ENCODE results near the gene NCOA7.

Gene NCOA7

DNA sequence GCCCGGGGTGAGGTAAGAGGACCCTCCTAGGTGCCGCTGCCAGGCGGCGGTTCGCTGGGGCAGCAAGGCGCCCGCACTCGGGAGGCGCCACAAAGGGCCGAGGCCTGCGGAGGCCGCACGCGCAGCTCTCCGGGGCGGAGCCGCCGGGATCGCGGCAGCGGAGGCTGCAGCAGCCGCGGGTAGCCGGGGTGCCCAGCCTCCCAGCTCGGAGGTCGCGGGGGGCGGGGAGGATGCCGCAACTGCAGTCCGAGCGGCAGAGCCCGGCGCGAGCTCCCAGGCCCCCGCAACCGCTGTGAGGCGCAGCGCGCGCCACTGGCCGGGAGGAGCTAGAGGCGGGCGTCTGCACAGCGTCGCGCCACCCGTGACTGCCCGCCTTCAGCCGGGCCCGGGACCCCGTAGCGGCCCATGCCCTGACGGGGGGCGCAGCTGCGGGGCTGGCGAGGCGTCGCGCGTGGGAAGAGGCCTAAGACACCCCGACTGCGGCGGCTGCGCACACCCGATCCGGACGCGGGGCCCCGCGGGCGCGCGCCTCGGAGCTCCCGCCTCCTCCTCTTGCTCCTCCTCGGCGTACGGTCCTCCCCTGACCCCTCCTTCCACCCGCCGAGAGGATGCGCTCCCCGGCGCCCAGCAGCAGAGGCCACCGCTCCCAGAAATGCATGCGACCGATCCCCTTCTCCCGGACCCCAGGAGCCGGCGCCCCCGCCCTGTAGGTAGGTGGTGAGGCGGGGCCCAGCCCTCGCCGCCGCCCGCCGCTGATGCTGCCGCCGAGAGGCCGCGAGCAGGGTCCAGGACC lies at the start of gene NCOA7:
Gene NCOA7 (plus strand): TSS at position 603 of the 793 bp plus-strand sequence. CDS start 24,395 bp downstream, outside the sequence.
- peak; percentile 60 to 66 (median 61) for DNase-seq (ENCODE audit: low read depth in 3 of 3)

- no peak for DNase-seq (ENCODE audit: low read depth in 3 of 3)
These were observed 49.4 kb upstream of the NCOA7 start for GRCh38 chr6:125741336-125741735.

DNA sequence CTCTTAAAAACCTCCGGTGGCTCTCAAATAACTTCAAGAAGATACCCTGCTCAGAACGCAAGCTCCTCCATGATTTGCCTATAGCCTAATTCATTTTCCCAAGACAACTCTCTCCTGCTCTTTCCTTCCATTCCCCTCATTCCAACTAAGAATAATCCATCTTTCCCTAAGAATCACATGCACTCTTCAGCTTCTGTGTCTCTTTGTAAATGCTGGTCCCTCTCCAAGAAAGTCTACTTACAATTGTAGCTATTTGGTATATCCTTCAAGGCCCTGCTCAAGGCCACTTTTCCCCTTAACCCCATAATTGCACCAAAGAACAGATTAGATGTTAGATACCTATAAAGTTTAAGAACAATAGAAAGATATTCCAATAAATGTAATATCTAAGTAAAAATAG lies 48.7 kb upstream of the NCOA7 start:
- DNase-seq (ENCODE audit: low read depth in 3 of 3): no peak

GRCh38 chr6:125742464-125743120 lies 48.2 kb upstream of the NCOA7 start:
- no peak for DNase-seq (ENCODE audit: low read depth in 3 of 3)

DNA sequence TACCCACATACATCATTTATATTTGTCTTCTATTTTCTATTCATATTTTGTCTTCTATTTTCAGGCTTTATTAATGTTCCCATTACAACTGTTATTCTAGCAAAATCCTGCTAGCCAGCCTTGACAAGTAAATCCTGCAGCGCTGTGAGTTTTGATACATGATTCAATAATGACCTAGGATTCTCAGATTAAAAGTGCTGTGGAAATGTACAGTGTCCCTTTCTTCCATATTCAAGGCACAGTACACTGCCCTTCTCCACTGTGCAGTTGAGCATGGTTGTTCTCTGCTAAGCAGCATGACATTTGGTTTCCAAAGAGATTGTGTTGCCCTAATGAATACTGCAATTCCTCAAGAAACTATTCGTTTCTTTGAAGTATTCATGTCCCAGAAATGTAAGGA lies 47.2 kb upstream of the NCOA7 start:
- no peak for DNase-seq (ENCODE audit: low read depth in 3 of 3)

- no peak for DNase-seq (ENCODE audit: low read depth in 3 of 3)
These were observed 45.3 kb upstream of the NCOA7 start for GRCh38 chr6:125745281-125746018.

- DNase-seq (ENCODE audit: low read depth in 3 of 3): no peak
These were observed 44.7 kb upstream of the NCOA7 start for GRCh38 chr6:125746019-125746414.

DNA sequence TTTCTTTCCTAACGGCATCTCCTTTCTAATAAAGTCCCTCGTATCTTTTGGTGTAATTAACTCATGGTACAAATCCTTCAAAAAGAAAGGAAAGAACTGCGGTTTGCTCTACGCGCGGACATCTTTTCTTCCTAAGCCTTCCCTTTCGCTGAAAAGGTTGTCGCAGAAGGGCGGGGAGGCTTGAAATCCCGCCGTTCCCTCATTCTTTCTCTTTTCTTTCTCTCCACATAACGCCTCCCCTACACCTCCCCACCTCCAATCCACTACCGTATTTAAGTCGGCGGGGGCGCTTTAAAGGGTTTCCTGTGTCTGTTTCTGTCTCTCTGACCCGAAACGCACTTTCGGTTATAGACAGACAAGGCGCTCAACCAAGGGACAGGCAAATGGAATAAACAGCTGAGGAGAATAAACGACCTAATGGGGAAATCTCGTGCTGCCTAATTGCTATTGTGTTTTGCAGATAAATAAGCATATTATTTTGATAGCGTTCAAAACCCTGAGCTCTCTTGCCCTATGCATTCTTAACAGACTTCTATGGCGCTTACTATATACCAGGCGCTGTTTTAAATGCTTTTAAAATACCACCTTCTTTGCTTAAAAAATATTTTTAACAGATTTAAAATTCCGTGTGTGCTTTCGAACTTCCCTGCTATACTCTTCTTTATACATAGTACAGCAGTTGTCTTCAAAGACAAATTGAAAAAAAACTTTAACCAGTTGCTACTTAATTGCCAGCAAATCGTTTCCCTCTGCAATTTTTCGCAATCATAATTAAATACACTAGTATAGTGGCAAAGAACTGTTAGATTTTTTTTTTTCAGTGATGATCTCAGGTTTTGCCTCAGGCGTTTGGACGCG lies 43.8 kb upstream of the NCOA7 start:
- peak in 2 of 3 donors; percentile 43 to 51 for DNase-seq (ENCODE audit: low read depth in 3 of 3)

DNA sequence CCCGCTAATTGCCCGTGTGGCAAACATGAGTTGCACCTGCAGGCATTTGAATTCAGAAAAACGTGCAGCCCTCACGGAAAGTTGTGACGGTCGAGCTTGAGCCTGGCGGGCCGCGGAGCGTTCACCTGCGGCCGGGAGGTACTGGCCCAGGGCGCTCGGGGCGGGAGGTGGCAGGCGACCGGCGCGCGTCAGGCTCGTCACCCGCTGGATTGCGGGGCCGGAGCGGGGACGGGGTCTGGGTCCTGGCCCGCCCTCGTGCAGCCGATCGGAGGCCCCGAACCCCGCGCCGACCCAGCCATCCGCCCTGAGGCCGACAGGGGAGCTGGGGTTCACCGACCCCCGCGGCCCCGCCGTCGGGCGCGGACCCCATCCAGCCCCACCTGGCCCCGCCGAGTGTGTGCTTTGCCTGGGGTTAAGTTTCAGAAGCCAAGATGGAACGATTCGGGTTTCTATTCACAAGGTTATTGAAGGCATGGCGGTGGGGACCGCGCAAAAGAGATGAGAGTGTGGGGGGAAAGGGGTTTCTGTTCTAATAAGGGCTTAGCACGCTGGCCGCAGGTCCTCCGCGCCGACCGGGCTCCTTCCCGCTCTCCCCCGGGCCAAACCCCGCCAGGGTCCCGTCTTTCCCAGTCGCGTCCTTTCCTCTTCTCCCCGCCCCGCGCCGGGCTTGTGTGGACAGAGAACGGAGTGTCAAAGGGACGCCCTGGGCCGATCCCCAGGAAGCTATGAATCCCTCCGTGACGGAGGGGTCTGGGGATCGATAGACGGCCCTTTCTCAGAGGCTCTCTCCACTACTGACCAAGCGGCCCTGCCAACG lies 43.0 kb upstream of the NCOA7 start:
- DNase-seq (ENCODE audit: low read depth in 3 of 3): no peak

GRCh38 chr6:125748406-125749172 lies 42.2 kb upstream of the NCOA7 start:
- DNase-seq (ENCODE audit: low read depth in 3 of 3): no peak

DNA sequence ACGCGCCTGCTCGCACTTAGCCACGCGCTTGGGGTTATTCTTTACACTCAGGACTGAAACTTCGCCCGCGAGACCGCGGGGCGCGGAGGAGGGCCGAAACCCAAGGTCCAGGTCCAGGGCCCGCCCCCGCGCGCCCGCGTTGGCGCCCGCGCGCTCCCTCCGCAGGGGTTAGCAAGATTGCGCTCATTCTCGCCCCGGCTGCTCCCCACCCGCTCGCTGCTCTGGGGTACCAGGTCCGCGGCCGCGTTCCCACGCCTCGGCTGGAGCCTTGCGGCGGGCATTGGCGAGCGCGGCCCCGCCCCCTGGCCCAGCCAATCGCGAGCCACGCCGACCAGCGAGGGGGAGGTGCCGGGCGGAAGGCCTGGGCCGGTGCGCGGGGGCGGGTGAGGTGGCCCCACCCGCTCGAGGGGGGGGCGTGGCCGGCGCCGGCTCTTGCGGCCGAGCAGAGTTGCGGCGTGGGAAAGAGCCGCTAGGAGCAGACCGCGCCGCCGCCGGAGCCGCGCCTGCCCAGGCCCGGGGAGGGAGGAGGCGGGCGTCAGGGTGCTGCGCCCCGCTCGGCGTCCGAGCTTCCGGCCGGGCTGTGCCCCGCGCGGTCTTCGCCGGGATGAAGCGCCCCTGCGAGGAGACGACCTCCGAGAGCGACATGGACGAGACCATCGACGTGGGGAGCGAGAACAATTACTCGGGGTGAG lies 41.4 kb upstream of the NCOA7 start, which contains the start of gene HEY2:
Gene HEY2 (plus strand): TSS at position 460 of the 692 bp plus-strand sequence. CDS start 145 bp downstream, at position 605.
- peak; percentile 68 to 86 (median 72) for DNase-seq (ENCODE audit: low read depth in 3 of 3)

DNA sequence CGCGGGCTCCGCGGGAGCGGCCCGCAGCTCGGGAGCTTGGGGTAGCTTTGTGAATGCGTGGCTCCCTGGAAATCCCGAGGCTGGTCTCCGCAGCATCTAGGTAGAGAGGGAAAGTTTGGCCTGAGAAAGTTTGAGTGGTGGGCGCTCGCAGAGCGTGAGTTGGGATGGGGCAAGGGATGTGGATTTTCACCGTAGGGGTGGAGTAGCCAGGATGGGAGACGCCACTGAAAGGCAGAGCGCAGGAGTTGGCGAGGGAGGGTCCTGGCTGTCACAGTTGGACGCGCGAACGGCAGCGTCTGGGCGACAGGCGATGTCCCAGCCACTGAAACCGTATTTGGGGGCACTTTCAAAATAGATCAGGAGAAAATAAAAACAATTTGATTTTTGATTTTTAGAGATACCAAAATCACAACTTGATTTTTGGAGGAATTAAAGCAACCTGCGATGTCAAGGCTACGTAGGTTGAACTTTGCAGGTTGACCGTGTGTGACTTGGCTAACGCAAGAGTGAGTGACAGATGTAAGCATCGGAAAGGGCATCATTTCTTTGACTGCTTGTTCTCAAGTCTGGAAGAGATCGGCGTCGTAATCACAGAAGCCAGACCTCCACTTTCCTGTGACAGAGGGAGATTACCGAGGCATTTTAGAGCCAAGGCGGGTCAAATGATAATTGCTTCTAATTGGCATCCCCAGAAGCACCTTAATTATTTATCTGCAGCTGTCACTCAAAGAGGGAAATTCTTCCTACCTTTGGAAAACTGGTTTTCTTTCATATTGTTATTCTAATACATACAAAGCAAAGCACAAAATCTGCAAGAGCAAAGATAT lies 40.7 kb upstream of the NCOA7 start:
- no peak for DNase-seq (ENCODE audit: low read depth in 3 of 3)

DNA sequence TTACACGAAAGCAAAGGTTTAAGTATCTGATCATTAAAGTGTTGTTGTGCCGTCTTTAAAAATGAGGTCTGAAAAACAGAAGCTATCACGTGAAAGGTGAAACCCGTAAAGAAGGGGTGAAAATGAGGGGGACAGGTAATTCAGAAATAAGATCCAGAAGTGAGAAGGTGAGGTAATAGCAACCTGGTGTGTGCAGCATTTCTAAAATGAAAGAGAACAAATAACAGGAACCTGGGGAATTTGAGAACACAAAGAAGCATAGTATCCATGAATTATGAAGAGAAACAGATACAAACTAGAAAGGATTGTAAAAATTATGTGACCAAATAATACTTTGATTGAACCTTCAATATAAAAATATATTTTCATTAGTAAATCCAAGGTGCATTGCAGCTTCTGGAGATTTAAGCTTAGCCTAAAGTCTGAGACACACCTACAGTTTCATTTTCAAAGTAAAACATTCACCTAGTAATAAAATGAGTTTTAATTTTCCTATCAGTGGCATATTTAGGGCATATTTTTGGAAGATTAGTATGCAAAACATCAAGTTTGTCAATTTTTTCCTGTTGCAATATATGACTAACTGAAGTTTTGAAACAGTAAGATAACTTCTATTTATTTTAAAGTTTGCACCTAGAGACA lies 39.9 kb upstream of the NCOA7 start:
- no peak for DNase-seq (ENCODE audit: low read depth in 3 of 3)

DNA sequence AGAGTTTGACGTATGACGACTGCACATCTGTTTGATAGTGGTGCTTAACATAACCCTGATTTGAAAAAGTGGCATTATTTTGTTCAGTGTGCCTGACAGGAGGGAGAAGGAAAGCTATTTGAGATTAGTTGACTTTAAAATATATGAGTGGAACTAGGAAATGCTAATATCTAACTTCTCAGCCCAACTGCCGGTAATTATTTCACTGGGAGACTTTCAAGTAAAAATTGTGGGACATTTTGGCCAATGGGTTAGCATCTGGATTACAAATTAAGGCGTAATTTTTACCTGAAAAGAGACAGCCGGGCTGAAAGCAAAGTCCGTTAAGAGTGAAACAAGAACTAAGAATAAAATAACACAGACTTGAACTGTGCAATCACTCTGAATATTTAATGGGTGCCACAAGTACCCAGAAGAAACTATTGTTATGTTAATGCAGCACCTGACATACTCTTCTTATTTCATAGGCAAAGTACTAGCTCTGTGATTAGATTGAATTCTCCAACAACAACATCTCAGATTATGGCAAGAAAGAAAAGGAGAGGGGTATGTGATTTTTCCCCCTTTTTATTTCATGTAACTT lies 39.3 kb upstream of the NCOA7 start:
- no peak for DNase-seq (ENCODE audit: low read depth in 3 of 3)

GRCh38 chr6:125752773-125753172 lies 38.0 kb upstream of the NCOA7 start:
- no peak for DNase-seq (ENCODE audit: low read depth in 3 of 3)

DNA sequence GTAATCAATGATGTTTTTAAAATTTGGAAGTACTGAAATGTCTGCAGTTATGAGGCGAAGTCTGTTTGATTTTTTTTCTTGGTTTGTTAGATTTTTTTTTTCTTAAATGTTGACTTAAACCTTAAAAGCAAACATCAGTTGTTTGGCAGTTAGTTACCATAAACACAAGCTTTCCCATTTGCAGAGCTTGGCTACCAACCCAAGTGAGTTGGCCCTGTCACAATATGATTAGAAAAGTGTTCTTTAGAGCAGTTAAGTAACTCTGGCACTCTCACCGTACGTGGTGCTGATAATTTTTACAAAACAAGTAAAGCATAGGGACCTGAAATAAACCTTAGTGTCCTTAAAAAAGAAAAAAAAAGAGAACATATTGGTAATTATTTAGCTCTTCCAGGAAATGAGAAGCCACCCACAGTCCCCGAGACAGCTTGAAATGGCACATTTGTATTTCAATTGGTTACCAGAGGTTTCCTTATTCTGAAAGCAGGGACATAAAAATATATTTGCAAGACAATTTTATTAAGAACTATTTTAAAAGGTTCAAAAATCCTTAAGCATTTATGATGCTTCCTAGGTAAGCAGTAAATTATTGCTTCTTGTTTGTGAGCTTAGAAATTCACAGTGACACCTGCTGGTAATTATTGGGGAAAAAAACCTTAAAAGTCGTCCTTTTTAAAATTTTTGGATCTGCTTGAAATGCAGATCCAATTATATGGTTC lies 37.4 kb upstream of the NCOA7 start:
- no peak for DNase-seq (ENCODE audit: low read depth in 3 of 3)

- no peak for DNase-seq (ENCODE audit: low read depth in 3 of 3)
These were observed 36.9 kb upstream of the NCOA7 start for GRCh38 chr6:125753937-125754259.

Measured in stimulated activated CD4-positive, alpha-beta T cell treated with anti-CD3 and anti-CD28 coated beads, TNF-alpha, amount 100 ng/mL, for 48 hours (primary cell).